GM18909 (cell line): ENCODE data around the gene CNGA1.
"Not testable (repeated sequence)": the region's sequence is repeated elsewhere in the genome, so short reads cannot be mapped to it uniquely, and the experiment has no call there.

Experiments used
- ATAC-seq: cut with Tn5 transposase; IDR thresholded peaks from one replicate; pipeline ENCODE4 v1.9.1; 2021; ENCODE audit warnings: mild to moderate bottlenecking; ENCODE audit not compliant: unreplicated experiment, poor library complexity

CNGA1 gene

DNA sequence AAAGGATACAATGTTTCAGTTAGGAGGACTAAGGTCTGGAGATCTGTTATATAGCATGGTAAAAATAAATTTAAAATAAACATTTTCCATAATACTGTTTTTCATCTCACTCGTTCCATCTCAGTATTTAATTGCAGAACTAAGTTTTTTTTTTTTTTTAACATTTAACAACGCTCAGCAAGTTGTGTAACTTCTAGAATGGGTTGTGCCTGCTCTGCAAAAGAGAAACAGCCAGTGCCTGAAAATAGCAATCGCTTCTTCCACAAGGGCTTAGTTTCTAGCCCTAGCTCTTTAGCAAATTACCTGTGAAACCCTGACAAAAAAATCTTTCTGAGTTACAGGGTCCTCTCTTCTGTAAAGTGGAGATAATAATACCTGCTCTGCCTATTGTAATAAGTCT, 41.9 kb downstream of the CNGA1 start:
- no peak for ATAC-seq

DNA sequence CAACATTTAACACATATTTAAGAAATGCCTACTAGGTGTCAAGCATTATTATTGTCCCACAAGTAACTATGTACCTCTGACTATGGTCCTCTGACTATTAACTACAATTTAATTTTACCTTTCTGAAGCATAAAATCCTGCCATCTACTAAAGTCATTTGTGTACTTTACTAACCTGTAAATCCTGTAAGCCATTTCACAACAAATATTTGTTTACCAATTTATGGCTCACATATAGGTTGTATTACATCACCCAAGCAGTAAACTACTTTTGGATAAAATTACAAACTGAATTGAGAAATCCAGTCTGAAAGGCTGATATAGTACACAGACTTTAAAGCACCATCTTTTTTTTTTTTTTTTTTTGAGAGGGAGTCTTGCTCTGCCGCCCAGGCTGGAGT, 43.8 kb downstream of the CNGA1 start:
- no peak for ATAC-seq

DNA sequence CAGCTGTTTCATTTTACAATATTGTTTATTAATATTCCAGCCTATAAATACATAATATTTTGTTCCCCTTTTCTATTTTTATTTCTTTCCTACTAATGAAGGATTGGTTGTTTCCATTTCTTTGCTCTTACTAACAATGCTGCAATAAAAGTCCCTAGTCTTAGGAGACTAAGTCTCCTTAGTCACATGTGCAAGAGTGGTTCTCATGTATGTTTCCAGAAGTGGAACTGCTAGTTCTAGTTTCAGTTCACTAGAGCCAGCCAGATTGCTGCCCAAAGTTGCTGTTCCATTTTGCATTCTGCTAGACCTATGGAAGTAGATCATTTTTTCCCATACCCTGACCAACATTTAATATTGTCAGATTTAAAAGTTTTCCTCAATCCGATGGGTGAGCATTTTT, 44.3 kb downstream of the CNGA1 start:
- peak; percentile 88 for ATAC-seq

DNA sequence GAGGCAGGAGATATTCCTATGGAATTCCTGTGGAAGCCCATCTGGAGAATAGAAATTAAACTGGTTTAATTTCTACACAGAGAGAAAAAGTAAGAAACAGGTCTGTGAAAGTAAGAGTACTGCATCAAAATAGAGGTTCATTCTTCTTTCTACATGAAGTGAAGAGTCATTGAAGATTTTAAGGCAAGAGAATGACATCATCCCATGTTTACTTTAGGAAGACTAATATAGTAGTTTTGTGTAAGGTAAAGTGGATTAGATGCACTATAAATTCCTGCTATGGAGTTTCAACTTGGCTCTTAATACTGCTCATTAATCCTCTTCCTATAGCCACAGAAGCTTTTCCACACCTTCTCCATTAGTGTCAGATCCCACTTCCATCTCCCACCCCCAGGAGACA, 47.6 kb downstream of the CNGA1 start:
- ATAC-seq = no peak

DNA sequence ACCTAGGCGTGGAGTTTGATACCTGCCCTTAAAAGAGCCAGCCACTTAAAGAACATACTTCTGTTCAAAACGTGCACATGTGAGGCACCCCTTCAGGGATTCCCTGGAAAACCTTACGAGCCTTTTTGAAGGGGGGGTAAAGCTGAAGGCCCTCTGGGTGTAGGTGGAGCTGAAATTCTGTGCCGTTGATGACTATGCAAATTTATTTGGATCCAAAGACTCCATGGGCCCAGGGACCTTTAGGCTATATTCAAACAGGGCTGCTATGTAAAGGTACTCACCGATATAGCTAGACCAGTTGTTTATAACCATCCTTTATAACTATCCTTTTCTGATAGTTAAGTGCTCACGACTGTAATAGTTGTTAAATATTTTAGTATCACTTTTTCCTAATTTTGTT, 61.8 kb downstream of the CNGA1 start:
- ATAC-seq = no peak

DNA sequence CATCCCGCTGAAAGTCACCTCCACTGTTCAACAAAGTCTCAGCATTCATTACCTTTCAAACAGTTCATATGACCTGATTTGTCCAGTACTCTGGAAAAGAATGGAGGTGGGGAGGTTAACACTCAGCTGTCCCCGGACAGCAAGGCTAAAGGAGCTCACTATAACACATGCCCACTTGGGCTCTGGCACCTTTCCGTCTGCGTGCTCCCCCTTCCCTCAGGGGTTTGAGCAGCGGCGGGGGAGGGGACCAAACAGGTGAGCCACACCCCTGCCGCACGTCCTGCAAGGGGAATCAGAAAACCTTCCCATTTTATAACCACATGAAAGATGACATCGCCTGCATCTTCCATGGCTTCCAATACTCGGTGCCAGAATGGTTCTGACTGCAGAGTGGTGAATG, 62.2 kb downstream of the CNGA1 start:
- no peak for ATAC-seq

DNA sequence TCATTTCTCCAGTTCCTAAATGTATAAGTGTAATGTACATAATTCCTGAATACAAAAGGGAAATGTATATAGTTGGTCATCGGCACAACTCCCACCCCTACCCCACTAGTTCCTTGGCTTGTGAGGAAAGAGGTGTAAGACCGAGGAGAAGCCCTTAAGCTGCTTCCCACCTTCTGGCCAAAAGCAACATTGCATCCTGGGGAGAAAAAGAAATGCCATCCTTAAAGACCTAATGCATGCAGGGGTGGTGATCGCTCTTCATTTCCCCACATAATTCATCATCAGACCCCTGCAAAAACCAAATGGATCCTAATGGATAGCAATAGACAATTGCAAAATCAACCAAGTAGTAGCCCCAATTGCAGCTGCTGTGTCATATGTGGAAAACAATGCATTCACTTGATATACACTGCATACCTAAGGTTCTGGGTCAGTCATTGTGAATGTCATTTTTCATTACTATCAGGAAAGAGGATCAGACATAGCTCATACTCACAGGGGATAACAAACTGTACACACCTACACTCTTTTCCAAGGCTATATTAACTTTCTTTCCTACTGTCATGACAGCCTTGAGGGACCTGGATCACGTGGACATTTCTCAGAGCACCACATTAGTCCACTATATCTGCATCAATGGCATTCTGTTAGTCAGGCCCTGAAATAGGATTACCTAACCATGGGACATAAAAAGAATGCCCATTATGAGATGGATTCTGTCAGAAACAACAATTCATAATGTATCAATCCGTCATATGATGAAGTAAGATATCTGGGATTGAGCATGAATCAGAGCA, 70.4 kb downstream of the CNGA1 start:
- ATAC-seq = no peak

DNA sequence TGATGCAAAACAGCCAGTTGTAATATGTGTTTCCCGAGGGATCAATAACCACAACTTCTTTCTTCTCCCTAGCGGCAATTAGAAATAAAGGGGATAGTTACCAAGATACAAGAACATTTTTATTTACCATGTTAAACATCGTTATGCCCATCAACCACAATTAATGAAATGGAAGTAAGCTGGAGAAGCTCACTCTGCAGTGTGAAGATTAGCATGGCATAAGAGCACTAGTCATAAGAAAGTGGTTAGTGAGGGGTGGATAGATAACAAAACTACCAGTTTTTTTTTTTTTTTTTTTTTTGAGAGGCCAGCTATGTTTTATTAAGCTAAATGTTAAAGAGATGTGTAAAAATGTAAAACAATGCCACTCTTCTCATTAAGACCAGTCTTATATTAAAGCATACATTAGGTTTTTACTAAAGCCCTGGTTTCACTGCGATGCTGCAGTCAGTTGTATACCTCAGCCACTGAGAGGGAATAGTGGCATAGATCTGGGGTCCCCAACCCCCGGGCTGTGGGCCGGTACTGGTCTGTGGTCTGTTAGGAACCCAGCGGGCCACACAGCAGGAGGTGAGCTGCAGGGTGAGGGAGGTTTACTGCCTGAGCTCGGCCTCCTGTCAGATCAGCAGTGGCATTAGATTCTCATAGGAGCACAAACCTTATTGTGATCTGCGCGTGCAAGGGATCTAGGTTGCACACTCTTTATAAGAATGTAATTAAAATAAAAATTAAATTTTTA, 74.2 kb downstream of the CNGA1 start:
- no peak for ATAC-seq

DNA sequence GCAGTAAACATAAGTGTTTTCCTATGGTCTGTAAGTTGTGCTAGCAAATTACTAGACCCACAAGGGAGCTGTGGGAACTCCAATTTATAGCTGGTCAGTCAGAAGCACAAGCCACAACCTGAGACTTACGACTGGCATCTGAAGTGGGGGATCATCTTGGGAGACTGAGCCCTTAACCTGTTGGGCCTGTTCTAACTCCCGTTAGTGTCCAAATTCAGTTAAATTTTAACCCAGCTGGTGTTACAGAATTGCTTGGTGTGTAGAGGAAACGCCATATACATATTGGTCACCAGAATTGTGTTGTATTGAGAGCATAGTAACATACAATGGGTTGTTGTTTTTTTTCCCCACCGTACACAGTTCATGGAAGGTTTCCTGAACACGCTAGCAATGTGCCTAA, 77.0 kb downstream of the CNGA1 start:
- ATAC-seq = no peak

DNA sequence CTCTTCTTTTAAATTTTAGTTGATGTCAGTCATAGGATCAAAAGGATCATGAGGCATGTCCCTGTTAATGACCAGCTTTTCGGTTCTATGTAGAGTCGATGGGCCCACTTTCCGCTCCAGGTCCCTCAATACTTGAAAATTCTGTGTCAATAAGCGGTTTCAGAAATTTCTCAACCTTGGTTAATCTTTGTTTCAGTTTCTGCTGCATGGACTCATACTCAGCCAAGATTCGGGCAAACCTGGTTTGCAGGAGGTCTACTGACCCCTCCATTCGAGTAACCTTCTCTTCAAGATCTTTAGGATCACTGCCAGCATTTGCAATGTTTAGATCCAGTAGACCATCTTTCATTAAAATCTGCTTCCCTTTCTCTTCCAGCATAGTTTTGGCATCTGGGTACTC, 80.1 kb downstream of the CNGA1 start:
- ATAC-seq = no peak

DNA sequence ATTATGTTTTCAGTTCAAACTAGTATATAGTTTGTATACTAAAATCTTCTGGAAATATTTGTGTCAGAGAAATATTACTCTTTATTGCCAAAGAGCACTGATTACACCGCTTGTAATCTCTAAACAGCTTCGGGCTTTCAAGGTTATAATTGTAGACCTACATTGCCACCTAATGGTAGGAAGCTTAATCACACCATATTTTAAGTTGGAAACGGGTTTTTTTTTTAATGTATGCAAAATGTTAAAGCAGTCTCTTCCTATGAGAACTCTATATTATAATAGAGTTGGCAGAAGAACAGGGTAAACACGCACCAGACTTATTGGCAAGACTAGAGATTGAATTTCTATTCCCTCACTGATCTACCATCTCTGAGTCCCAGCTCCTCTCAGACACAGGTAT, 82.6 kb downstream of the CNGA1 start:
- peak; percentile 62 for ATAC-seq

DNA sequence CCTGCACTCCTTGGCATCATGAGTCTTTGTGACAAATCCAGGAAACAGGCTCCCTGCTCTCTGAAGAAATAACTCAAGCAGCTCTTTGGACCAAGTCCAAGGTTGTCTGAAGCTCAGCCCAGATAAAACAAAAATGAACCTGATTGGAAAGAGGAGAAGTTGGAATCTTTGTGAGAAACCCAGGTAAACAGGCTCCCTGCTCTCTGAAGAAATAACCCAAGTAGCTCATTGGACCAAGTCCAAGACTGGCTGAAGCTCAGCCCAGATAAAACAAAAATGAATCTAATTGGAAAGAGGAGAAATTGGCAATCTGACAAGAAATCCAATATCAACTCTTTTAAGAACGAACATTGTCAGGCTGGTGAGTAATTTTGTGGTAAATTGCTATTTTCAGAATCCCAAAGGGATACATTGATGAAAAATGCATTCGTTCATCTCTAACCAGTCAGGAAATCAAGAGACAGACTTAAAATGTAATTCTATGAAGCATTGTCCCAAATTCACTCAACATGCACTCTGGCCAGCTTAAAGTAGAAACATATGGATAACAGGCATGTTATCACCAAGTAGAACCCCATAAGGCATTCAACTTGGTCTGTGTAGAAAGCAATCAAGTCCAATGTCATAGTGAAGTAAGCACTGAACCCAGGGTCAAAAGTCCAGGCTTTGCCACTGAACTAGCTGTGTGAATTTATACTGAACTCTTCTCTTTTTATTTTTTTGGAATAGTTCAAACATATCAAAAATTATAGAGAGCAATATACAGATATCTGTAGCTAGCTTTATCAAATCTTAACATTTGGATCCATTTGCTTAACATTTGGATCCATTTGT, 85.3 kb downstream of the CNGA1 start:
- no peak for ATAC-seq

DNA sequence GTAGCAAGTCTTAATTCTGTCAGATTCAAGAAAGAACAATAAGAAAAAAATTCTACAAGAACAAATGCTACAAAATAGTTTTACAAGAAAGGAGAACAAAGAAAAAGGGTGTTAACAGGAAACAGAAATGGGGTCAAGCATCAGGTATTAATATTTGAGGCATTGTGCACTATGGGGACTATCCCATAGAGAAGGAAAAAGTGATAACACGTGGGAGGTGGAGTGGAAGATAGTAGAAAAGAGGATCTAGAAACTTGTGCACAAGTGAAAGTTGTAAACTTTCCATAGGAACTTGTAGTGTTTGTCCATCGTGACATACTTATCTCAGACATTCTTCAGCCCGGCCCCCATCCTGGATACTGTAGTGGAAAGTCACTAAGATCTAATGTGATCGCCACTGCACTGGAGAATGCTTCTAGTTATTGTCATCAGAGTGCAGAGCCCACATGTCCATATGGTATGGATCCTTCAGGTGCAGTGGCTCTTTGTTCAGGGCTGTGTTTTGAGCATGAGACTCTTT, 86.7 kb downstream of the CNGA1 start:
- no peak for ATAC-seq

DNA sequence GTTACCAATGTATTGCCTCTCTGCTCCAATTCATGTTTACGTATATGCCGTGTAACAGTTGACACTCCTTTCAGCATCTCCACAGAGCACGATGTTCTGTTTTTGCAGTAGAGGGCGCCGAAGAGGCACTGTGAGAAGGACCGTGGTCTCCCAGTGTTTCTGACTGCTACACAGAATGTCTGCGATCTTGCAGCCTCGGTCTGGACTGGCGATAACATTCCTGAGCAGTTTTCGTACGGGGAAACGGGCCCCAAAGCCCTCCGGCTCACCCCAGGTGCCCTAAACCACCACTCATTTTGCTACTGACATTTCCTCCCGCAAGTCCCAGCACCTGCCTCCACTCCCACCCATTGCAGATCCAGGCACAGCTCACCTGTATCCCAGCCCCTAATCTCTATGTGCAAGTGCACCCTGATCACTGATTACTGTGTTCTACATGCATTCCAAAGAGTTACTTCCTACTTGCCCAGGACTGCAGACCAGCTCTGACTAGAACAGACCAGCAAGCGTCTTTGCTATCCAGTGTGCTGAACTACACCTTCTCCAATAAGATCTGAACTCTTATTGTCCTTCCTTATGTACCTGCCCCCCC, 89.7 kb downstream of the CNGA1 start:
- peak; percentile 93 for ATAC-seq

DNA sequence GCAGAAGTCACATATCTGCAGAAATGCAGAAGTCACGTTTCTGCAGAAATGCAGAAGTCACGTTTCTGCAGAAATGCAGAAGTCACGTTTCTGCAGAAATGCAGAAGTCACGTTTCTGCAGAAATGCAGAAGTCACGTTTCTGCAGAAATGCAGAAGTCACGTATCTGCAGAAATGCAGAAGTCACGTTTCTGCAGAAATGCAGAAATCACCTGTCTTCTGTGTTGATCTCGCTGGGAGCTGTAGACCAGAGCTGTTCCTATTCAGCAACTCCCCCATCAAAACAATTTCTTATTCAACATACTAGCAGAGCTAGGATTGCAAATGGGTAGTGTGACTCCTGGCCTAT, 93.2 kb downstream of the CNGA1 start:
- ATAC-seq = not testable (repeated sequence)

DNA sequence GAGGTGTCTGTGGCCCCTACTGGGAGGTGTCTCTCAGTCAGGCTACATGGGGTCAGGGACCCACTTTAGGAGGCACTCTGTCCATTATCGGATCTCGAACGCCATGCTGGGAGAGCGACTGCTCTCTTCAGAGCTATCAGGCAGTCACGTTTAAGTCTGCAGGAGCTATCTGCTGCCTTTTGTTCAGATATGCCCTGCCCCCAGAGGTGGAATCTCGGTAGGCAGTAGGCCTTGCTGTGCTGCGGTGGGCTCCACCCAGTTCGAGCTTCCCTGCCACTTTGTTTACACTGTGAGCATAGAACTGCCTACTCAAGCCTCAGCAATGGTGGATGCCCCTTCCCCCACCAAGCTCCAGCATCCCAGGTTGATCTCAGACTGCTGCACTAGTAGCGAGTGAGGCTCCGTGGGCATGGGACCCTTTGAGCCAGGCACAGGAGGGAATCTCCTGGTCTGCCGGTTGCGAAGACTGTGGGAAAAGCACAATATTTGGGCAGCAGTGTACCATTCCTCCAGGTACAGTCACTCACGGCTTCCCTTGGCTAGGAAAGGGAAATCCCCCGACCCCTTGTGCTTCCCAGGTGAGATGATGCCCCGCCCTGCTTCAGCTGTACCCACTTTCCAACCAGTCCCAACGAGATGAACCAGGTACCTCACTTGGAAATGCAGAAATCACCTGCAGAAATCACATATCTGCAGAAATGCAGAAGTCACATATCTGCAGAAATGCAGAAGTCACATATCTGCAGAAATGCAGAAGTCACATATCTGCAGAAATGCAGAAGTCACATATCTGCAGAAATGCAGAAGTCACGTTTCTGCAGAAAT, 93.8 kb downstream of the CNGA1 start:
- not testable (repeated sequence) for ATAC-seq

DNA sequence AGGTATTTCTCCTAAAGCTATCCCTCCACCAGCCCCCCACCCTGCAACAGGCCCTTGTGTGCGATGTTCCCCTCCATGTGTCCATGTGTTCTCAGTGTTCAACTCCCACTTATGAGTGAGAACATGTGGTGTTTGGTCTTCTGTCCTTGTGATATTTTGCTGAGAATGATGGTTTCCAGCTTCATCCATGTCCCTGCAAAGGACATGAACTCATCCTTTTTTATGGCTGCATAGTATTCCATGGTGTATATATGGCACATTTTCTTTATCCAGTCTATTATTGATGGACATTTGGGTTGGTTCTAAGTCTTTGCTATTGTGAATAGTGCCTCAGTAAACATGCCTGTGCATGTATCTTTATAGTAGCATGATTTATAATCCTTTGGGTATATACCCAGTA, 99.3 kb downstream of the CNGA1 start:
- not testable (repeated sequence) for ATAC-seq

DNA sequence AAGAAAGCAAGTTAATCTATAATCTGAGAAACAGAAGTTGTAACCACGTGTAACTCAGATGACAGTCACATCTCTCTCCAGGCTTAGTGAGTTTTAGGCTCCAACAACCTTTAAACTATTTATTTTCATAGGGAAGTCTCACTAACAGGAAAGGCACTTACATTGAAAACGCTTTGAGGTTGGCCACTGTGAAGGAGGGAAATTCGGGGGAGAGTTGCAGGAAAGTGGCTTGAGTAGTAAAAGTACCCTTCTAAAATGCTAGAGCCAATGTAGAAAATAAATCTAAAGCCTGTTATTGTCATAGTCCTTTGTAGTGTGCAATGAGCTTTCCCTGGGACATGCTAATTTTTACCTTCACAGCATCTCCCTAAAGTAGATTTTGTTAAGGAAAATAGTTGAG, 101.1 kb downstream of the CNGA1 start:
- no peak for ATAC-seq

DNA sequence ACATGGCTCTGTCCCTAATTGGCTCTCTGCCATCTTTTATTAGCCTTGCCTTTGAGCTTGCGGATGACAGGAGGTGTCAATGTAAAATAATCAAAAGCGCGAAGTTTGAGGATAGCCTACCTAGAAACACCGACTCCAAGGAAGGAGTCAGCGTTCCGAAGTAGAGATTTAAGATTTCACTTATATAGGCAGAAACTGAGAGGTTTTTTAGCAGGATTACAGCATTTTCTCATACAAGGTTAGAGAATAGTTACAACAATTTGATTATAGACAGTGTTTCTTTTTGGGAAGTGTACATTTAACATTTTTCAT, 101.6 kb downstream of the CNGA1 start:
- peak; percentile 28 for ATAC-seq
